Motor neuron (in vitro differentiated cells): ENCODE data around the gene RPGRIP1L. TPM values are rescaled to one million over a fixed set of nuclear protein-coding genes. Genes with fewer than 3 reads are reported as not detected.

ENCODE experiments used
- total RNA-seq, 8 experiments: library from RNA; unstranded; fragments of 300-600 nt; gene quantifications; 2 replicates each; pipeline versions ENCODE4 v1.2.3 to v1.2.4, GENCODE V29; 2022

RPGRIP1L gene
- total RNA-seq, 8 experiments from 2014 or later, result 9.2 to 27.5 (median 18.4) TPM

Other genes with a start within 250 kb of the RPGRIP1L start
- gene AKTIP, start 200.7 kb downstream of the RPGRIP1L start, total RNA-seq, result 10 to 100 TPM in 7 of 8 experiments, 1 to 10 TPM in 1; 4.4 to 57.0 (median 18.5) TPM
- gene FTO, start 297 bp upstream of the RPGRIP1L start, total RNA-seq, result 100 to 1,000 TPM in 5 of 8 experiments, 10 to 100 TPM in 3; 73.8 to 143 (median 112) TPM